ENCODE results near the gene VOPP1.
"Not testable (repeated sequence)": the region's sequence is repeated elsewhere in the genome, so short reads cannot be mapped to it uniquely, and the experiment has no call there.

Gene VOPP1, protein sequence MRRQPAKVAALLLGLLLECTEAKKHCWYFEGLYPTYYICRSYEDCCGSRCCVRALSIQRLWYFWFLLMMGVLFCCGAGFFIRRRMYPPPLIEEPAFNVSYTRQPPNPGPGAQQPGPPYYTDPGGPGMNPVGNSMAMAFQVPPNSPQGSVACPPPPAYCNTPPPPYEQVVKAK

DNA sequence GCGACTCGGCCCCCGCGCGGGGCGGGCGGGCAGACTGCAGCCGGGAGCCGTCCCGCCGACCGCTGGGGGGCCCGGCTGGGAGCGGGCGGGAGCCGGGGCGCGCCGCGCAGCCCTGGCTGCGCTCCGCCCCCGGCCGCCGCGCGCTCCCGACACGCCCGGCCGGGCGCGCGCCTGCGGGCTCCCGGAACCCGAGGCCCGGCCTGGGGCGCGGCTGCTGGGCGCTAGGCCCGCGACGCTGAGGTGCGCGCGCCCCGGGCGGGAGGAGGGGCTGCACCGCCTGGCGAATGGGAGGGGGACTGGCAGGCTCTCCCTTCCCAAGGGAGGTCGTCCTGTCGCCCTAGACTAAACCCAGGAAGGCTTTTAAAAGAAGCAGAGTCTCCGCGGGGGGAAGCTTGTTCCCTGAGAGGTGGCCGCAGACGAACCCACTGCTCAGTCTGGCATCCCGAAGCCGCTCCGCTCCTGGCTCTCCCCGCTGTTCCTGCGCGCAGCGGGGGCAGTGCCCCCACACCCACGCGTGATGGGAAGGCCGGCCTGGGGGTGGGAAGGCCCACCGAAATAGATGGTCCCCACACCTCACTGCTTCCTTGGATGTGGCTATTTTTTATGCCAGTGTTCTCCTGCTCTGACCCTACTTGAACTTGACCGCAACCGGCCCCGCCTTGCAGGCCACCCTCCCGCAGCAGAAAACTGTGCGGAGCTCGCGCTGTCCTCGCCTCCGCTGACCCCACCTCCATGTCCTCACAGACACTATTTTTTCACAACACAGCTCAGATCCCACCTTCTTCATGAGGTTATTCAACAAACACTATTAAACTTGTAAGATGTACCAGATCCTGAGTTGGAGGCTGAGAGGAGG is at the start of gene VOPP1:
Gene VOPP1 (minus strand): TSS at position 125 of the 856 bp plus-strand sequence. CDS start 178 bp downstream, outside the sequence.
- DNase-seq = peak in 3 of 4 experiments; percentile 15 to 56 (median 52)

DNA sequence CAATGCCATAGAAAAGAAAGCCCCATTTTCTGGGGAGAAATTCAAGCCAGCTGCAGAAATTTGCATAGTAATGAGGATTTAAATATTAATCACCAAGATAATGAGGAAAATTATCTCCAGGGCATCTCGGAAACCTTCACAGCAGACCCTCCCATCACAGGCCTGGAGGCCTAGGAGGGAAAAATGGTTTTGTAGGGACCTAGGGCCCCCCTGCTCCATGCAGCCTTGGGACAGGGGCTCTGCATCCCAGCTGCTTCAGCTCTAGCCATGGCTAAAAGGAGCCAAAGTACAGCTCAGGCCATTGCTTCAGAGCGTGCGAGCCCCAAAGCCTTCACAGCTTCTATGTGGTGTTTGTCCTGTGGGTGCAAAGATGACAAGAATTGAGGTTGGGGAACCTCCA is 46.6 kb upstream of the VOPP1 start:
- DNase-seq = no peak

DNA sequence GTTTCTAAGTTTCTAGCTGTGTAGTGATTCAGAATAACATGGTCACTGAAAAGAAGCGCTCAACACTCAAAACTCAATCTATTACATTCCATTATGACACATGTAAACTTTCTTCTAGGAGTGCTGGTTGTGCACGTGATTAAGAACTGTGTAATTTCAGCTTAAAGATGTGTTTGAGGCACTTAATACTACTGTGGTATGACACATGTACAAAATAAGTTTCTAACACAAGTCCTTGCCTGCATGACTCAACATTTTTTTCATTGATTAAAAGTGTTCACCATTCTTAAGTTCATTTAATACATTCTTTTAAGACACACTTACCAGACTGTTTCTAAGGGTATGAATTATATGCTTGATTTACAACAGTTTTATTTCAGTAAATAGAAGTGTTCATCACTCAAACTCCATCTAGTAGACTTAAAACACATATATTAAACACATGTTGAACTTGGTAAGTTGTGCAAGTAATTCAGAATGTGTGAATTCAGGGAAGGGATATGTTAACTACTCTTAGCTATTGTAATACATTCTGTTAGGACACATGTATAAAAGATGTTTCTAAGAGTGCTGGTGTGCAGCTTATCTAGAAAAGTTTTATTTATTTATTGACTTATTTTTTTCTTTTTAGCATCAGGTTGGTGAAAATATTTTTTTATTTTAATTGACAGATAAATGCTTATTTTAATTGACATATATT is 42.2 kb upstream of the VOPP1 start:
- not testable (repeated sequence) for DNase-seq

GRCh38 chr7:55609726-55610125 is 37.4 kb upstream of the VOPP1 start:
- DNase-seq = not testable (repeated sequence)

DNA sequence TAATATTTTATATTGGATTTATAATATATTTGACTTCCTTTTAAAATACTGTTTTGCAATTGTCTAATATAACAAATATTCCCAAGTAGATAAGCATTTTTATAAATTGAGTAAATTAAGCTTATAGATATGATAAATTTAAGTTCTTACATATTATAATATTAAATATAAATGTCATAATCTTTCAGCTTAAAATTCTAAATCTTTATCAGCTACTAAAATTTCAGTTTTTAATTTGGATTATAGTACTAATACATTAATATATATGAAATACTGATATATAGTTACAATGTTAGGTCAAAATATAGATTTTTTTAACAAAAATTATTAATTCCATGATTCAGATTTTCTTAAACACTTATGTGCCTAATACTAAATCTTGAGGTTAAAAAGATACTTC is 33.4 kb upstream of the VOPP1 start:
- DNase-seq = not testable (repeated sequence)

GRCh38 chr7:55597944-55598499 is 25.7 kb upstream of the VOPP1 start:
- not testable (repeated sequence) for DNase-seq

- DNase-seq = not testable (repeated sequence)
Measured at GRCh38 chr7:55597214-55597739, 25.0 kb upstream of the VOPP1 start.

GRCh38 chr7:55595511-55595910 is 23.2 kb upstream of the VOPP1 start:
- DNase-seq = no peak

- DNase-seq = no peak
Measured at GRCh38 chr7:55594870-55595269, 22.6 kb upstream of the VOPP1 start.

- no peak for DNase-seq
Measured at GRCh38 chr7:55594414-55594813, 22.1 kb upstream of the VOPP1 start.

DNA sequence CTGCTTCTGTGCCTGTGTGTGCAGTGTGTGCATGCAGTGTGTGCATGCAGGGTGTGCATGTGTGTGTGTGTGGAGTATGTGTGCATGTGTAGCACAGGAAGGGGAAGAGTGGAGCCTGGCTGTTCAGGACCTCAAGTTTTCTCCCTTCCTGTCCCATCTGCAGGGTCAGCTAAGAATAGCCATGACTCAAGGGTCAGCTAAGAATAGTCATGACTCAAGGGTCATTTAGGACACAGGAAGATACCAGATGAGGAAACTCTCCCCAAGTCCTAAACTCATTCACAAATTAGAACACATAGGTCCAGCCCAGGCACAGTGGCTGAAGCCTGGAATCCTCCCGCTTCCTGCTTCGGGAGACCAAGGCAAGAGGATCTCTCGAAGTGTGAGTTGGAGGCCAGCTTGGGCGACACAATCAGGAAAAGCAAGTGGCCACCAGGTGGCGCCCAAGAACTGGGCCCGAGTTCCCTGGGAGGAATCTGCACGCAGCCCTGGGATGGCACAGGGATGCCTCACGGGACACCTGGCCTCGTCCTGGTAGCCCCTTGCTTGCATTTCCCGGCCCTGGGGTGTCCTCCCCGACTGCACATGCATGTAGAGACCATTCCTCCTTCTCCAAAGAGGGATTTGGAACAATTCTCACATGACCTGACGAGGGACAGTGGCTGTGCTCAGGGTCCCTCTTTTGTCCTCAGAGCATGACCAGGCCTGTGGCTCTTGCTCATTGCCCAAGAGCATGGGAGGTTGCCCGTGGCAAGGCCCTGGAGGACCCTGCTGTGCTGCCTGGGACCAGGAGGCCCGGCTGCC is 21.4 kb upstream of the VOPP1 start:
- DNase-seq = peak; percentile 53 to 64 (median 58)

DNA sequence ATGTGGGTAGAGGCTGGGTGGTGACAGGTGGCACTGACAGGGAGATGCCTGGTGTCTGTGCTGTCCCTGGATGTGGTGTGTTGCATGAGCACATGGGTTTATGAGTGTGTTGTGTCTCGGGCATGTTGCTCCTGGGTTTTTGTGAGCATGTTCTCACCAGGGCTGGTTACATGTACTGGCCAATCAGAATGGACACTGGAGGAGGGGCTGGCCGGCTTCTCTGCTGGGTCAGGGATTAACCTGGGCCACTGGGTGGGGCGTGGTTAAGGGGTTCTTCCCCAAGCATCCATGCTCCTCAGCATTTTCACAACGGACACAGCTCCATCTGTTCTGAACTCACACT is 20.8 kb upstream of the VOPP1 start:
- DNase-seq = no peak

GRCh38 chr7:55592492-55592891 is 20.2 kb upstream of the VOPP1 start:
- DNase-seq = no peak

DNA sequence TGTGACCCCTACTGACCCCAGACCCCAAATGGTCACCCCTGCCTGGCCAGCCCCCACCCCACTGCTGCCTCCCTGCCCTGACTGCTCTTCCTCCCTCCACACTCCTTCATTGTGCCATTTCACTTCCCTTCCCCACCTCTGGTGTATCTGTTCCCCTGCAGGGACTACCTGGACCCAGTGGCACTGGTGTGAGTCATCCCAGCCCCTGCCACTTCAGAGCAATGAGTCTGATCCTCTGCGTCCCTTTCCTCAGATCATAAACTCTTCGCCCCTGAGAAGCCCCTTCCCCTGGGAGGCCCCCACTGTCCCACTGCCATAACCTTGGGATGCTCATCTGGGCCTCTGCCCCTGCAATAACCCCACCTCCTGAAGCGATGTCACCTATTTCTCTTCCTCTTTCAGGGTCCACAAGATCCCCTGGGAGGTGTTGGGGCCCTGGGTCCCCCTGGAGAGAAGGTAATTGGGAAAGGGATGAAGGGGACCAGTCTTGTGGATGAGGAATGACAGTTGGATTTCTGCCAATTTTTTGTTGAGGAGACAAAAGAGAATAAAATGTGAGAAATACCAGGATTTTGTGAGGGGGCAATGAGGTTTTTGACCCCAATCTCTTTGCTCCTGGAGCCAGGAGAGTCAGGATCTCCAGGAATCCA is 19.1 kb upstream of the VOPP1 start:
- no peak for DNase-seq

DNA sequence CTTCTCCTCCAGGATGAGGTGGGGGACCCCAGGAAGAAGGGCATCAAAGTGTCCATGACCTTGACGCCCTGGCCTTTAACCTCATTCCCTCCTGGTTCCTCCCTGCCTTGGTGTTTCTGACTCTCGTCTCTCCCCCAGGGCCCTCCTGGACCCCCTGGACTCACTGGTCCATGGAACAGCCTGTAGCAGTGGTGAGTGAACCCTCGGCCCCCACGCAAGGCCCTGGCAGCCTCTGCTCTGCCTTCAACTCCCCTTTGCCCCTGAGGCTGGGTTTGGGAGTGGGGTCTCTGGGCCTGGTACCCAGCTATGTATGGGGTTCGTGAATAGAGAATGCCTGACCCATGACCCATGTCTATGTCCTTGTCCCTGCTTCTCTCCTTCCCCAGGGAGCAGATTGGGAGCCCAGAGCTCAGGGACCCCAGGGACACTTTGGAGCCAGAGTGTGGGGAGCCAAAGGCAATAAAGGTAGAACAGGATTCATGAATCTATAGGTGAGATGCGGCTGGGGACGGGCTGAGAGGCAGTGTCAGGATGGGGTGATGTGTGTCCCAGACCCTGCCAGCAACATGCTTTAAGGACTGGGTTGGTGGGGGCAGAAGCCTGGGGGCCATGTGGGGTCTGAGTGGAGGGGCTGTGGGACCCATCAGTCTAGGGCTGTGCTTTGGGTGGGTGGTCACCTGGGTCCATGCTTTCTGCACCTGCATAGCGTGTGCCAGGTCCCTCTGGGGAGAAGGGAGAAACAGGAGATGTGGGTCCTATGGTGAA is 18.4 kb upstream of the VOPP1 start:
- no peak for DNase-seq

GRCh38 chr7:55589905-55590304 is 17.6 kb upstream of the VOPP1 start:
- no peak for DNase-seq

DNA sequence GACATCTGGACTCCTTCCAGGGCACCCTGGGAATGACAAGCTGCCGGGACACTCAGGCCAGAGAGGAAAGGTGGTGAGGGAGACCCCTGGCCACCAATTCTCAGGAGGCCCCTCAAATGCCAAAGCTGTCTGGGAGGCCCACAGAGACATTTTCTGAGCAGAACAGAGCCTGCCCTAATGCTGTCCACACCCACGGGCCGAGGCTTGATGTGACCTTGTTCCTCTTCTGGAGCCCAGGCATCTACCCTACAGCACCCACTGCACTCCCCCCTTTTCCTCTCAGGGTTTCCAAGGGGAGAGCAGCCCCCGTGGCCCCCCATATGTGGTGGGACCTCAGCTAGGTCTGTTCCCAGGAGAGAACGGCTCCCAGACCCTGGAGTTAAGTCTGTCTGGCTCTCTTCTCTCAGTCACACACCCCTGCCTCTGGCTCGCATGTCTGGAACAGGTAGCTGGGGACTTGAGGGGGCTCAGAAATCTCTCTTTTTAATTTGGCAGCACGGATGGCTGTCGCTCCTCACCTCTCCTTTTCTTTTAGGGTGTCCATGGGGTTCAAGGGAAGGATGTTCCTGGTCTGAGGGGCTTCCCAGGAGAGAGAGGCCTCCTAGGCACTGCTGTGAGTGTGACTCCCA is 16.8 kb upstream of the VOPP1 start:
- no peak for DNase-seq

DNA sequence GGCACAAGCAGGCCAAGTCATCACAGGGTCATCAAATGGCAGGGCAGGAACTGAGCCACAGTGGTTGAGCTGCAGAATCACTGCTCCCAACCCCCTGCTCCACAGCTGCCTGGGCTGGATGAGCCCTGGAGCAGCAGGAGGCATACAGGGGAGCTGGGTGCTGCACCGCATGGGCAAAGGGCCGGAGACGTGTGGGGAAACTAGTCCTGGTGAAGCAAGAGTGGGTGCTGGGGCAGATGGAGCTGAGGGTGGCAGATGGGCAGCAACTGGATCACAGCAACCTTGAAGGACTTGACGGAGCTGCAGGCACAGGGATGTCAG is 16.0 kb upstream of the VOPP1 start:
- DNase-seq = no peak

DNA sequence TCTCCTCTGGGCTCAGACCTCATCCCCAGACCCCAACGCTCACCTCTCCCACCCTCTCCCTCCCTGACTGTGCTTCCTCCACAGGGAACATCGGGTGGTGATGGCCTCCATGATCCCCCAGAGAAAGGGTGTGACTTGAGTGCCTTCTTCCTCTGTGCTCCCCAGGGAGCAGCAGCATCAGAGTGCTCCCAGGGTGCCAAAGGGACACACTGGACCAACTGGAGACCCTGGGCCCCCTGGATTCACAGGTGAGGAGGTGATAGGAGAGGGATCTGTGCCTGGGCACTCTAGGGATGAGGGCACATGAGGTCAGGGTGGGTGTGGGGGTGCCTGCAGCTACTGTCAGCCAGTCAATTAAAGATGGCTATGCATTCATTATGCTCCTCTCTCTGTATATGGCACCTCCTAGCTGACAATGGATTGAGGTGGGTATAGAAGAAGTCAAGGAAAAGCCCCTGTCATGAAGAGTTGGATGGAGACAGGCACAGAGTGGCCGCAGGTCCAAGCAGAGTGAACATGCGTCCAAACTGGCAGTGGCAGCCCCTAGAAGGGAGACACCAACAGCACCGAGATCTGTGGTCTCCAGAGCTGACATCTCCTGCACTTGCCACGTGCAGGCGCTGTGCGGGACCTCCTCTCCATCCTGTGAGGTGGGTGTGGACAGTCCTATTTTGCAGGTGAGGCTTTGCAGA is 15.5 kb upstream of the VOPP1 start:
- no peak for DNase-seq

DNA sequence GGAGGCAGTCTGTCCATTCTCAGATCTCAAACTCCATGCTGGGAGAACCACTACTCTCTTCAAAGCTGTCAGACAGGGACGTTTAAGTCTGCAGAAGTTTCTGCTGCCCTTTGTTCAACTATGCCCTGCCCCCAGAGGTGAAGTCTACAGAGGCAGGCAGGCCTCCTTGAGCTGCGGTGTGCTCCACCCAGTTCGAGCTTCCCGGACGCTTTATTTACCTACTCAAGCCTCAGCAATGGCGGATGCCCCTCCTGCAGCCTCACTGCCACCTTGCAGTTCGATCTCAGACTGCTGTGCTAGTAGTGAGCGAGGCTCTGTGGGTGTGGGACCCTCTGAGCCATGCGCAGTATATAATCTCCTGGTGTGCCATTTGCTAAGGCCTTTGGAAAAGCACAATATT is 10.4 kb upstream of the VOPP1 start:
- peak in 2 of 4 experiments; percentile 10 to 32 for DNase-seq

All from activated CD4-positive, CD25-positive, alpha-beta regulatory T cell (primary cell).